ENCODE results near the gene TMEM63C.

The TMEM63C gene

GRCh38 chr14:77224212-77224611, 42.6 kb downstream of the TMEM63C start:
- no peak for DNase-seq

GRCh38 chr14:77225254-77225653, 43.7 kb downstream of the TMEM63C start:
- no peak for DNase-seq

- DNase-seq: no peak
These were observed 44.4 kb downstream of the TMEM63C start for GRCh38 chr14:77225892-77226557.

- no peak for DNase-seq
These were observed 46.5 kb downstream of the TMEM63C start for GRCh38 chr14:77228056-77228455.

- DNase-seq: no peak
These were observed 49.3 kb downstream of the TMEM63C start for GRCh38 chr14:77230914-77231313.

- no peak for DNase-seq
These were observed 50.1 kb downstream of the TMEM63C start for GRCh38 chr14:77231721-77232120.

GRCh38 chr14:77236814-77237213, 55.2 kb downstream of the TMEM63C start:
- DNase-seq: no peak

GRCh38 chr14:77238356-77238755, 56.8 kb downstream of the TMEM63C start:
- DNase-seq: no peak

- no peak for DNase-seq
These were observed 57.4 kb downstream of the TMEM63C start for GRCh38 chr14:77238996-77239395.

GRCh38 chr14:77239412-77239811, 57.8 kb downstream of the TMEM63C start:
- no peak for DNase-seq

GRCh38 chr14:77240336-77240915, 58.8 kb downstream of the TMEM63C start:
- DNase-seq: no peak

GRCh38 chr14:77241955-77242354, 60.4 kb downstream of the TMEM63C start:
- DNase-seq: no peak

- no peak for DNase-seq
These were observed 61.2 kb downstream of the TMEM63C start for GRCh38 chr14:77242752-77243151.

- no peak for DNase-seq
These were observed 62.3 kb downstream of the TMEM63C start for GRCh38 chr14:77243853-77244252.

- DNase-seq: no peak
These were observed 64.2 kb downstream of the TMEM63C start for GRCh38 chr14:77245820-77246219.

GRCh38 chr14:77246784-77247183, 65.2 kb downstream of the TMEM63C start:
- DNase-seq: no peak

- no peak for DNase-seq
These were observed 67.1 kb downstream of the TMEM63C start for GRCh38 chr14:77248666-77249065.

- no peak for DNase-seq
These were observed 67.7 kb downstream of the TMEM63C start for GRCh38 chr14:77249286-77249685.

GRCh38 chr14:77250927-77251326, 69.3 kb downstream of the TMEM63C start:
- DNase-seq: no peak

GRCh38 chr14:77251870-77252269, 70.3 kb downstream of the TMEM63C start:
- DNase-seq: no peak

GRCh38 chr14:77253333-77254190, 72.0 kb downstream of the TMEM63C start:
- DNase-seq: no peak

- no peak for DNase-seq
These were observed 75.1 kb downstream of the TMEM63C start for GRCh38 chr14:77256694-77257093.

- DNase-seq: no peak
These were observed 76.1 kb downstream of the TMEM63C start for GRCh38 chr14:77257700-77258099.

GRCh38 chr14:77258566-77258965, 77.0 kb downstream of the TMEM63C start:
- no peak for DNase-seq

Data from stimulated activated CD4-positive, alpha-beta T cell treated with anti-CD3 and anti-CD28 coated beads, Interleukin-4, amount 100 ng/mL, for 4 hours (primary cell).